GM19463 (cell line): ENCODE measurements around the gene PRUNE1.

Source experiments
- ATAC-seq: cut with Tn5 transposase; IDR thresholded peaks from one replicate; pipeline ENCODE4 v1.9.1; 2021; ENCODE audit warnings: mild to moderate bottlenecking, moderate library complexity; ENCODE audit not compliant: unreplicated experiment

The PRUNE1 gene

DNA sequence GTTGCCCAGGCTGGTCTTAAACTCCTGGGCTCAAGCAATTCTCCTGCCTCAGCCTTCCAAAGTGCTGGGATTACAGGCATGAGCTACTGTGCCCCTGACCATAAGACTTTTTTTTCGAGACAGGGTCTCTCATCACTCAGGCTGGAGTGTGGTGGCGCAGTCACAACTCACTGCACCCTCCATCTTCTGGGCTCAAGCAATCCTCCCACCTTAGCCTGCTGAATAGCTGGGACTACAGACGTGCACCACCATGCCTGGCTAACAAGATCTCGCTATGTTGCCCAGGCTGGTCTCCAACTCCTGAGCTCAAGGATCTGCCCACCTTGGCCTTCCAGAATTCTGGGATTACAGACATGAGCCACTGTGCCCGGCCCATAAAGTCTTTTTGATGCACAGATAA lies 41.2 kb downstream of the PRUNE1 start:
- ATAC-seq = no peak

DNA sequence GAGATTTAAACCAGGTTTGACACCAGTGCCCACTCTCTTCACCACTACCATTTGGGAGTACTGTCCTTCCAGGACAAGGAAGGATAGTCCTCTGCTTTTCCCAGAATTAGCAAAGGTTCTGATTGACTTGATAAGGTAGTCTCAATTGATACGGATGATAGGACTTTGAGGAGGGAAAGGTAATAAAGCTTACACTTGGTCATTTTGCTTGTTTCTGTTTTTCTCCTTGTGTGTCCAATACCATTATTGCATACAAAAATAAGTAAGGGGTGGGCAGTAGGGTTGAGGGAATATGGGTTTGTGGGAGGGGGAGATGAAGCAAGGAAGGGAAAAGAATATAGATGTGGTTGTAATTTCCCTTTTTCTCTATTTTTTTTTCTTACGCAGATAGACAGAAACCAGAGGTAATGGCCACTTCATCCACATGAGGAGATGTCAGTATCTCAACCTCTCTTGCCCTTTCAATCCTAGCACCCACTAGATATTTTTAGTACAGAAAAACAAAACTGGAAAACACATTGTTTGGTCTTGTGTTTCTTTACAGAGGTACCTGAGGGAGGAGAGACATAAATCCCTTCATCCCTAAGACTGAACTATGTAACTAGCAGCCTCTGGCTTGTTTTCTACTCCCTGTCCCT lies 41.9 kb downstream of the PRUNE1 start:
- no peak for ATAC-seq

DNA sequence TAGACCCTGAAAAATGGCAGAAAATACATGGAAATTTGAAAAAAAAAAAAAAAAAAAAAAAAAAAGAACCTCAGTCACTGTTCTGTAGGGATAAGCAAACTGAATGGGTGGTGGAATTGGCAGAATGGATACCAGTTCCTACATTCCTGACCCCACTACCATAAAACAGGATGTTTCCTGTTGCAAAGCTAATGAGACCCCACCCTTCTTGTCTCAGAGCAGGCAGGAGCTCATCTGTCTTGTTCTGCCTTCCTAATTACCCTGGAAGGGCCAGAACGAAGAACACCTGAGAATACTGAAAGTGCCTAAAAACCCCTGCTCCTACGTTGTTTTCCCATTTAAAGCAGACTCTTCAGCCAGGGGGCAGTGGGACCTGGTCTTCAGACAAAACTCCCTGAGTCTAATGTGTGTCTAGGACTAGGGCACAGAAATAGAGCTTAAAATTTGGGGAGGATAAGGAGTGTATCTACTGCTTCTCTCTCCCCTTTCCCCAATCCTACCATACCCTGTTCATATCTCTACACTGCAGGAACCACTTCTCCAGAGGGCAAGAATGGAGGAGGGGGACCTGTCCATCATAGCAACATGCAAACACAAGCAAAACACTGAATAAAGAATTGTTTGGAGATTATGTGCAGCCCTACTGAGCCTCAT lies 43.2 kb downstream of the PRUNE1 start:
- ATAC-seq = no peak

DNA sequence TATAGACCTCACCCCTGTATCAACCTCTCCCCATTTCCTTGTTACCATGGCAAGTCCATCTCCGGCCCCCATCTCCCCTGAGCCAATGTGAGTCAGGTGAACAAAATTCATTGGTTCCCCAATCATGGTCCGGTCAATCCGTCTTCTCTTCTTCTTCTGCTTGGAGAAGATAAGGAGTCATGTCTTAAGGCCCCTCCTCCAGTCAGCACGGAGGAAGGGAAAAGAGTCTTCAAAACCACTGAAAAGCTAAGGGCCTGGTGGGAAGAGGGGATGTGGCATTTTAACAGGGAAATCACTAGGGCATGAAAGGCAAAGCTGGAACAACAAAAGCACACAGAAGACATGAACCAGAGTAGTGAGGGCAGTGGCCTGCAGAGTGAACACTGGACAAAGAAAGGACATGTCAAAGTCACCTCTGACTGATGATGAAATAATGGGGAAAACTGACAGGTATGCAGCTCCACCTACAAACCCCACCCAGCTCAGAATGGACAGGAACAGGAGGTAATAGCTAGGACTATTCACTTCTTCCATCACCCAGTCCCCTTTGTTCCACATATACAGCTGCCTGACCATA lies 46.8 kb downstream of the PRUNE1 start:
- ATAC-seq = no peak

DNA sequence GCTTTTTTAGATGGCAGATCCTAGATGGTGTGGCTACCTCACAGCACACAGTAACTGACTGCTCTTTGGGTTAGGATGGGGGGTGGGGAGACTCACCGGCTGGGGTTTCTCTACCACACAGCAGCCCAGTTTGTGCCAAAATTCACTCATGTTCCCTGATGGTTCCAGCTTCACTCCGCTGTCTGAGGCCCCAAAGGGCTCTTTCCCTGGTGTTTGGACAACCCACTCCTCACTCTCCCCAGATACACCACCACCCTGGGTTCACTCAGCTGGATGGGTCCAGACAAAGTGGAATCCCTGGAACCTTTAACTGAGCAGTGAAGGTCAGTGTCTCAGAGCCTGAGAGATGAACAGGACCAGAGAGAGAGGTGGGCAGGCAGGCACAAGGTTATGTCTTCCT lies 47.3 kb downstream of the PRUNE1 start:
- ATAC-seq = no peak

DNA sequence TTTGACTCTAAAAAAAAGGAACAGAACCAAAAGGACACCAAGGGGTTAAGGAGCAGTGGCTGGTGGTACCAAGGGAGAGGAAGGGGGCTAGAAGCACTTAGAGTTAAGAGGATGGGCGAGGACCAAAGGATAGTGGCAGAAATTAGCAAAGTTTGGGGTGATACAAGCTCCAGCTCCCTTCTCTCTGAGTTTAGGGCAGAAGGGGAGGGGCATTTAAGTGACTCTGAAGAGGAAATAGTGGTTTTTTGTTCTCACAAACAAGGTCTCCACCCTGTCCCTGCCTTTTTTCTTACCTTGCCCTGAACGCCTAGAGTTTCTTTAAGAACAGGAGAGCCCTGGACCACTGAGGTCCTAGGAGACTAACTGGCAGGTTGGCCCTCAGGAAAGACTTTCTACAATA lies 47.9 kb downstream of the PRUNE1 start:
- ATAC-seq = no peak

DNA sequence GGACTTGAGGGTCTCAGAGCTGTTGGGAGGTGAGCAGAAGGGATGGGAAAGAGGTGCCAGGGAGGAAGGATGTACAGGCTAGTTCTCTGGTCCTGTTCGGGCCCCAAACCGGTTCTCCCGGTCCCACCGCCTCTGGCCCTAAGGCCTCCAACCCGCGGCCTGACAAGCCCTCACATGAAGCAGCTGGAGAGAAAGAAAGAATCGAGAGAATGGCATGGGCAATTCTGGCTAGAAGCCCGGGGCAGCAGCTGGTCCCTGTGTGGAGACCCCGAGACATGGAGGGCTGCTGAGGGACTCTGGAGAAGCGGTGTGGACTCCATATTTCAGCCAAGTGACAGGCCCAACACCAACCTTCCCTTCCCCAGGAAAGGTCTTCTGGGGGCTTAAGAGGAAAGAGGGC lies 50.4 kb downstream of the PRUNE1 start:
- no peak for ATAC-seq

DNA sequence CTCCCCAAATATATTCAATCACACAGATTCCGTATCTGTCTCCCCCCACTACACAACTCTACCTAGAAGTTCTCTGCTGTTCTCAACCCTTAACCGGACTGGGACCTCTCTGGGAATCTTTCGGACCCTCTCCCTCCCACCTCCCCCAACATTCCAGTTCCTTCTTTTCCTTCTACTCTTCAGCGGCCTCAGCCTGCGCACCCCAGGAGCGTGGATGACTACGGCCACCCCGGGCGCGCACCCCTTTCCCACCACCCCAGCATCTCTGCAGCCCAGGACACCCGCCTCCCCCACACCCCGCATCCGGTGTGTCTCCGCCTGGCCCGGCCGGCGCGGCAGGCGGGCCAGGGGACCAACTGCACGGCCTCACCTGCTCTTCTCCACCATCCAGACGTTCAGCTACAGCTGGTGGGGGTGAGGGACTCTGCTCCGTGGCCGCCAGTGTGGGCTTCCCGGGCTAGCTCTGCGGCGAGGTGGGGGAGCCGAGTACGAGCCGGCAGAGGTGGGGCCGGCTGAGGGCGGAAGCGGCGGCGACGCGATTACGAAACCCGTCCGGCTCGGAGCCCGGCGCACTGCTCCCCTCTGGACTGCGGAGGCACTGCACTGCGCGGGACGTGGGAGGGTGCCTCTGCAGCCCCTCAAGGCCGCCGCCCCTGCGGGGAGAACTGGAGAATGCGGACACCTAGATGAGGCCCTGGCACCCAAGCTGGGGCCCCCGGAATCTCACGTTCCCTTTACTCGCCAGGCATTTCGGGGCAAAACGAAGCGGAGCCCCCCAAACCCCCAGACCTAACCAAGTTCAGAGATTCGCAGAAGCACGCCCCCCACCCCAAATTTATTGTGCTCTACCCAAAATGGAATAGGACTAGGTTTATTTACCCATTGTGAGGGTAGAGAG lies 51.1 kb downstream of the PRUNE1 start, which contains the start of gene CDC42SE1:
Gene CDC42SE1, minus strand, starts transcription at position 514 of the 898 bp plus-strand sequence. CDS start 3,892 bp downstream, outside the sequence.
- peak; percentile 86 for ATAC-seq

DNA sequence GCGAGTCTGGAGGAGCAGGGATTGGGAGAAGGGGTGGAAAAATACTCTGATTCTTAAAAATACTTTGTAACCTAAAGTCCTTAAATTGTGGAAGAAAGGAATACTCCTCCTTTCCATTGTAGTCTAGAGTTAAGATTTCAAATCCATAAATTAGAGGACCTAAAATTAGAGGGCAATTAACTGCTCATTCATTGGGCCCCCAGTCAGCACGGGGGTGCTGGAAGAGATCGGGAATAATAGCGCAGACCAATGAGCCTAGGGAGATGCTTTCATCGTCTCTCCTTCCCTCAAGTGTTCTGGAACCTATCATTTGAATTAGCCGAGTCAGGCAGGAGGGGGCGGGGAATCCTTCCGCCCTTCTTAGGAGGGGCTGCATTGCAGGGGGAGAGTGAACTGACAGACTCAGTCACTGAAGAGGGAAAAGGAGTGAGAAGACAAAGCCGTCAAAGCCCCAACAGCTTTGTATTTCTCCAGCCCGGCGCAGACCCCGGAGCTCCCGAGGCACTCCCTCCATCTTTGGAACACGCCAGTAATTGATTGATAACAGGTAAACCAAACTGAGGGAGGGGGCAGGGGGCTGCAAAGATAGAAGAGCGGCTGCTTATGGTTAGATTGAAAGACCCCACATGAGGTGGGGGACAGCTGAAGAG lies 51.9 kb downstream of the PRUNE1 start, which contains the start of gene MLLT11:
Gene MLLT11, plus strand, starts transcription at position 391 of the 650 bp plus-strand sequence. CDS start 6,828 bp downstream, outside the sequence.
- ATAC-seq = no peak

DNA sequence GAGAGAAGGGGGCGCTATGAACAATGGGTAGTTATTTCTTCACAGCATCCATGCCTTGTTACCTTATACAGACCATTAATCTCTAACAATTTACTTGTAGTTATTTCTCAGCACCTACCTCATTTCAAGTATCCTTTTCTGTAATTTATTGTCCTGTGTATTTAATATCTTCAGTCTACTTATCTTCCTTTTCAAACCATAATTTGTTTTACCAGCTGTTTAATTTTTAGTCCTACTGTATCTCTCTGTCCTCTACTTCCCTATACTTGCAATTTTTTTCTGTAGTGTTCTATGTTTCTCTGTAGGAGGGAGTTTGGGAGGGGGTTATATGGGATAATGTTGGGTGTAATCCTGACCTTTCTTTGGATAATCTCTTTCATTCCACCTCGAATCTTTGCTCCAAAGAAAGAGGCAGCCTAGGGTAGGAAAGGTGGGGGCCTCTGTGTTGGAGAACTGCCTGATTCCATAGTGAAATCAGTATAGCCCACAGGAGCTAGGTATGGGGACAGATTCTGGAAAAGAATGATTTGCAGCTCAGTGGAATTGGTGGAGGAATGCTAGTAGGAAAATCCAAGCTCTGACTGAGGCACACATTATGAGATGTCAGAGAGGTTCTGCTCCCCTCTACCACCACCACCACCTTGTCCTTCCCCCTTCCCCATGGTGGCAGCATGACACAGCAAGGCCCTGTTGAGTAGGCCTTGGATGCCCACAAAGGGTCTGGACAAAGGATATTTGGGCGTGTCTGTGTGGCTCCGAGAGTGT lies 52.6 kb downstream of the PRUNE1 start:
- no peak for ATAC-seq

DNA sequence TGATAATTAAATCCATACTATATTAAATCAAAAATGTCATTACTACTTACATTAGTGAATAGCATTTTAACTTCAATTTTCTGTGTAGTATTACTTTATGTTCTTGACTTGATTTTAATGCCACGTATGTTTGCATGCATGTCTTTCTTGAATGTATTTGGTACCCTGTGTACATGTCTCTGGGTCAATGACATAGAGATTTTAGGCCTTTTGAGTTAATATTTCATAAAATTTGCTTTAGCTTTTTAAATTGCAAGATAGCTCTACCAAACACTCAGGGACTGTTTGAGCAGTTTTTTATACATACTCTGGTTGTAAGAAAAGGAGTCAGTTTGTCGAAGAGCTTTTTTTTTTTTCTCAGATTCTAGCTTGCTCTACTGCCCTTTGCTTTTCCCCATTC lies 53.5 kb downstream of the PRUNE1 start:
- ATAC-seq = no peak

DNA sequence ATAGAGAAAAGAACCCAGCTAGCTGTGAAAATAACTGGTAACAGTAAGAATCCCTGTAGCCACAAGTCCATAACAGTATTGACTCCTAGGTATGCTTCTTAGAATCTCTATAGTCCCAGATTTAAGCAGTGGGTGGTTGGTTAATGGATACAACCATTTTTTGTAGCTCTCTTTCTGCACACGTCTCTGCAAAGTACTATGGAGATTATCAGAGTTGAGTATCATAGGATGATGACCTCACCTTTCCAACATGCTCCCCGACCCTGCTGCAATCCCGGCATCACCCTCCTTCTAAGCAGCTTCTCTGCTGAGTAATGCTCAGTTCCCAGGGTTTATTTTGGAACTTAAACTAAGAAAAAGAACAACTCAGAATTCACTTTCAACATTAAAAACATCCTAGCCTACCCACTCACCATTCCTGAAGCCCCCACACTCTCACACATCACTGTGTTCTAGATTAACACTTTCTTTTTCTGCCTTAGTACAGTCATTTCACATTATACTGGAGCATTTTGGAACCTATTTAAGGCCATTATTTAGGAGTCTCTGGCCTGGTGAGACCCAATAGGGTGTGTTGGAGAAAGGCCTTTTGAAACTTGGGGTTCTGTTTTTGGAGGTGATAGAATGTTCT lies 54.6 kb downstream of the PRUNE1 start:
- ATAC-seq = no peak

DNA sequence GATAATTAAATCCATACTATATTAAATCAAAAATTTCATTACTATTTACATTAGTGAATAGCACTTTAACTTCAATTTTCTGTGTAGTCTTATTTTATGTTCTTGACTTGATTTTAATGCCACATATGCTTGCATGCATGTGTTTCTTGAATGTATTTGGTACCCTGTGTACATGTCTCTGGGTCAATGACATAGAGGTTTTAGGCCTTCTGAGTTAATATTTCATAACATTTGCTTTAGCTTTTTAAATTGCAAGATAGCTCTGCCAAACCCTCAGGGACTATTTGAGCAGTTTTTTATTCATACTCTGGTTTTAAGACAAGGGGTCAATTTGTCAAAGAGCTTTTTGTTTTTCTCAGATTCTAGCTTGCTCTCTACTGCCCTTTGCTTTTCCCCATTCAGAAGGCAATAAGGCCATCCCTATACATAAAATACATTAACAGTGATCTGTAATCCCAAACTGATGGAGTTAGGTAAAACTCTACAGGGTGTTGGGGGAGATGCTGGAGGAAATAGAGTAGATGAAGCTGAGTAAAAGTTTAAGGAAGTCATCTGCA lies 56.9 kb downstream of the PRUNE1 start:
- no peak for ATAC-seq

DNA sequence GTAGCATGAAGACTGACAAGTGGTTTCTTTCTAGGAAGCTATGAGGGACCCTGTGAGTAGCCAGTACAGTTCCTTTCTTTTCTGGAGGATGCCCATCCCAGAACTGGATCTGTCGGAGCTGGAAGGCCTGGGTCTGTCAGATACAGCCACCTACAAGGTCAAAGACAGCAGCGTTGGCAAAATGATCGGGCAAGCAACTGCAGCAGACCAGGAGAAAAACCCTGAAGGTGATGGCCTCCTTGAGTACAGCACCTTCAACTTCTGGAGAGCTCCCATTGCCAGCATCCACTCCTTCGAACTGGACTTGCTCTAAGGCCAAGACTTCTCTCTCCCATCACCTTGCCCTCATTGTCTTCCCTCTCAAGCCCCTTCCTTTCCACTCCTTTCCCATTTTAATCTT lies 58.9 kb downstream of the PRUNE1 start:
- ATAC-seq = no peak

DNA sequence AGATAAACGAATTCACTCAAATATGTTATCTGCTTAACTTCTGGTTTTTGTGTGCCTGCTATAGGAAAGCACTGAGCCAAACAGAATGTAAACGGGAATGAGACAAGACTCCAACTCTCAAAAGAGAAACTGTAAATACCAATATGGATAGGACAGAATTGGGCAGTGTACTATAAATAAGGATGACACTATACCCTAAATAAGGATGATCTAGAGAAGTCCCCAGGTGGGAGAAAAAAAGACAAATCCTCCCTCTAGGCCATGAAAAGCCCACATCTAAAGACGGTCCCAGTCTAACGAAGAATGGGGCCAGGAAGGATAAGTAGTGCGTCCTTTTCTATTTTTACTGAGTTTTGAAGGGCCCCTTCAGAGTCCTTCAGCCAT lies 60.8 kb downstream of the PRUNE1 start:
- ATAC-seq = no peak

DNA sequence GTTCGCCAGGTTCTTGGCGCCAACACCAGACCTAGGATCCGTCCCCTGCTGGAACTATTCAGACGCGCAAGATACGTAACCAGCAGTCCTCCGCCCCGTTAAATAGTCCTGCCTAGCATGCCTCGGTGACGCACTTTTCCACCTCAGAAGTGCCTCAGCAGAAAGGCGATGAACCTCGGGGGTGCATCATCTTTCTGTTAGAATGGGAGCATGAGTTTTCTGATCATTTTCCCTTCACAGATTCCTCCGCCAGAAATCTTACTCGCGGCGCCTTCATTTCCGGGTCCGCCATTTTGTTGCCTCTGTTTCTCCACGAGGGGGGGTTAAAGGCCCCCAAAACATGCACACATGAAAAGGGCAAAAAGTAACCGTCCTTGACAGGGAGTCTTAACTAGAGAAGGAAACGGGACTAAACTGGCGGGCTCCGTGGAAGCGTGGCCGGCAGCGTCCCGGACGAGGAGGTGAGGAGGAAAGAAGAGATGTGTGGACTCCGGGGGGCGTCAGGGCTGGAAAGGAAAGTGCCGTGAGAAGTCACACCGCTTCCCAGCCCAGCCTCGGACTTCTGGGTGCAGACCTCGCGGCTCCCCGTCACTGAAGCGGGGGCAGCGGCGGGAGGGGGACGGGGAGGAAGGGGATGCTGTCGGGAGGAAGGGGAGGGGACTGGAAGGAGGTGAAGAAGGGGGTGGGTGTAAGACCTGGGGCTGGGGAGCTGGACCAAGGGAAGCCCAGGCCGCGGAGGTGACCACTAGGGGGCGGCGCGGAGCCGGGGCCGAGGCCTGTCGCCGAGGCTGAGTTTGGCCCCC lies 62.4 kb downstream of the PRUNE1 start, which contains the start of gene GABPB2:
Gene GABPB2, plus strand, starts transcription at position 288 of the 803 bp plus-strand sequence. CDS start 17,429 bp downstream, outside the sequence.
- ATAC-seq = peak; percentile 89

DNA sequence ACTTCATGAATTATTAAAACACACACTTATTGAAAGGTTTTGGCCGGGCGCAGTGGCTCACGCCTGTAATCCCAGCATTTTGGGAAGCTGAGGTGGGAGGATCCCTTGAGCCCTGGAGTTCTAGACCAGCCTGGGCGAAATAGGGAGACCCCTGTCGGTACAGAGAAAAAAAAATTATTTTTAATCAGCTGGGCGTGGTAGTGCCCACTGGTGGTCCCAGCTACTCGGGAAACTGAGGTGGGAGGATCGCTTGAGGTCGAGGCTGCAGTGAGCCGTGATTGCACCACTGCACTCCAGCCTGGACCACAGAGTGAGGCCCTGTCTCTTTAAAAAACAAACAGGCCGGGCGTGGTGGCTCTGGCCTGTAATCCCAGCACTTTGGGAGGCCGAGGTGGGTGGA lies 64.0 kb downstream of the PRUNE1 start:
- no peak for ATAC-seq
